Endothelial cell (in vitro differentiated cells): ENCODE data around the gene CEP20. TPM values are rescaled to one million over a fixed set of nuclear protein-coding genes. Genes with fewer than 3 reads are reported as not detected.

ENCODE experiments used
- DNase-seq: peaks from one replicate; pipeline ENCODE4 v3.0.0; 2021; ENCODE audit warnings: low spot score
- H3K27ac Mint-ChIP-seq: one replicate; pipeline ENCODE4 v1.8.0; 2021; ENCODE audit warnings: mixed read lengths, inconsistent platforms; ENCODE audit not compliant: unreplicated experiment
- H3K27me3 Mint-ChIP-seq: one replicate; pipeline ENCODE4 v1.8.0; 2021; ENCODE audit warnings: mild to moderate bottlenecking, moderate library complexity, mixed read lengths, inconsistent platforms; ENCODE audit not compliant: unreplicated experiment
- H3K36me3 Mint-ChIP-seq: one replicate; pipeline ENCODE4 v1.8.0; 2021; ENCODE audit warnings: mild to moderate bottlenecking, low read depth, mixed read lengths, inconsistent platforms; ENCODE audit not compliant: unreplicated experiment
- H3K4me1 Mint-ChIP-seq: one replicate; pipeline ENCODE4 v1.8.0; 2021; ENCODE audit warnings: mild to moderate bottlenecking, mixed read lengths, inconsistent platforms; ENCODE audit not compliant: unreplicated experiment
- H3K4me3 Mint-ChIP-seq: one replicate; pipeline ENCODE4 v1.8.0; 2021; ENCODE audit warnings: mild to moderate bottlenecking, mixed read lengths, inconsistent platforms; ENCODE audit not compliant: unreplicated experiment
- H3K9me3 Mint-ChIP-seq: one replicate; pipeline ENCODE4 v1.8.0; 2021; ENCODE audit warnings: mixed read lengths, inconsistent platforms; ENCODE audit not compliant: unreplicated experiment
- total RNA-seq: library from RNA; stranded (reverse); fragmentation: NEBNext Ultra II Directional; extraction: Animal tissue kit (Norgen Biotek cat#: 25700); gene quantifications from one replicate; pipeline ENCODE4 v1.2.1, GENCODE V29; 2021; ENCODE audit not compliant: unreplicated experiment
- TF ChIP-seq, protein P1 (sequence below): fragments of 200-600 bp; sonication (generic); IDR thresholded peaks from one replicate; pipeline ENCODE4 v1.5.0; 2021; ENCODE audit warnings: antibody characterized with exemption; ENCODE audit not compliant: unreplicated experiment

Gene CEP20
- total RNA-seq, 1 donor from 2014 or later = 16.1 TPM

DNA sequence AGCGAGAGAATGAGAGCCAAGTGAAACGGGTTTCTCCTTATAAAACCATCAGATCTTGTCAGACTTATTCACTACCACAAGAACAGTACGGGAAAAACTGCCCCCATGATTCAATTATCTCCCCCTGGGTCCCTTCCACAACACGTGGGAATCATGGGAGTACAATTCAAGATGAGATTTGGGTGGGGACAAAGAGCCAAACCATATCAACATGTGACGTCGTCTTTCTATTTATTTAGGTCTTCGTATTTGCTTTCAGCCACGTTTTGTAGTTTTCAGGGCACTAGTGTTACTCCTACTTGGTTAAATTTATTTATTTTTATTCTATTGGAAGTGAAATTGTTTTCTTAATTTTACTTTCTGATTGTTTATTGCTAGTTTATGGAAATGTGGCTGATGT, 27.9 kb upstream of the CEP20 start:
- no peaks in the 10 kb centered on the region for H3K36me3 Mint-ChIP-seq
- H3K27me3 Mint-ChIP-seq = no peaks in the 10 kb centered on the region
- no peak overlapping the region for H3K4me3 Mint-ChIP-seq
- no peaks in the 10 kb centered on the region for H3K9me3 Mint-ChIP-seq
- H3K27ac Mint-ChIP-seq = no peak overlapping the region
- H3K4me1 Mint-ChIP-seq = peaks cover 2% of the 10 kb centered on the region
- no peak for DNase-seq
- TF ChIP-seq, protein P1, sequence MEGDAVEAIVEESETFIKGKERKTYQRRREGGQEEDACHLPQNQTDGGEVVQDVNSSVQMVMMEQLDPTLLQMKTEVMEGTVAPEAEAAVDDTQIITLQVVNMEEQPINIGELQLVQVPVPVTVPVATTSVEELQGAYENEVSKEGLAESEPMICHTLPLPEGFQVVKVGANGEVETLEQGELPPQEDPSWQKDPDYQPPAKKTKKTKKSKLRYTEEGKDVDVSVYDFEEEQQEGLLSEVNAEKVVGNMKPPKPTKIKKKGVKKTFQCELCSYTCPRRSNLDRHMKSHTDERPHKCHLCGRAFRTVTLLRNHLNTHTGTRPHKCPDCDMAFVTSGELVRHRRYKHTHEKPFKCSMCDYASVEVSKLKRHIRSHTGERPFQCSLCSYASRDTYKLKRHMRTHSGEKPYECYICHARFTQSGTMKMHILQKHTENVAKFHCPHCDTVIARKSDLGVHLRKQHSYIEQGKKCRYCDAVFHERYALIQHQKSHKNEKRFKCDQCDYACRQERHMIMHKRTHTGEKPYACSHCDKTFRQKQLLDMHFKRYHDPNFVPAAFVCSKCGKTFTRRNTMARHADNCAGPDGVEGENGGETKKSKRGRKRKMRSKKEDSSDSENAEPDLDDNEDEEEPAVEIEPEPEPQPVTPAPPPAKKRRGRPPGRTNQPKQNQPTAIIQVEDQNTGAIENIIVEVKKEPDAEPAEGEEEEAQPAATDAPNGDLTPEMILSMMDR = no peak

DNA sequence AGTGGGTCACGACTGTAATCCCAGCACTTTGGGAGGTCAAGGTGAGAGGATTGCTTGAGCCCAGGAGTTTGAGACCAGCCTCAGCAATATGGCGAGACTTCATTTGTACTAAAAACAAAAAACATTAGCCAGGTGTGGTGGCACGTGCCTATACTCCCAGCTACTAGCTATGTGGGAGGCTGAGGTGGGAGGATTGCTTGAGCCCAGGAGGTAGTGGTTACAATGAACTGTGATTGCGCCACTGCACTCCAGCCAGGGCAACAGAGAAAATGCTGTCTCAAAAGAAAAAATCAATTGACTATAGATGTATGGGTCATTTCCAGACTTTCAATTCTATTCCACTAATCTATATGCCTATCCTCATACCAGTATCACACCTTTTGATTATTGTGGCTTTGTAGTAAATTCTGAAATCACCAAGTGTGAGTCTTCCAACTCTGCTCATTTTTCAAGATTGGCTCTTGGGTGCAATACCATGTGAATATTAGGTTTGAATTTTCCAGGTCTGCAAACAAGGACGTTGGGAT, 27.2 kb upstream of the CEP20 start:
- no peaks in the 10 kb centered on the region for H3K27me3 Mint-ChIP-seq
- H3K4me3 Mint-ChIP-seq = no peak overlapping the region
- peaks cover 2% of the 10 kb centered on the region for H3K4me1 Mint-ChIP-seq
- DNase-seq = no peak
- no peak overlapping the region for H3K27ac Mint-ChIP-seq
- H3K36me3 Mint-ChIP-seq = no peaks in the 10 kb centered on the region
- TF ChIP-seq, protein P1 = no peak
- H3K9me3 Mint-ChIP-seq = no peaks in the 10 kb centered on the region

DNA sequence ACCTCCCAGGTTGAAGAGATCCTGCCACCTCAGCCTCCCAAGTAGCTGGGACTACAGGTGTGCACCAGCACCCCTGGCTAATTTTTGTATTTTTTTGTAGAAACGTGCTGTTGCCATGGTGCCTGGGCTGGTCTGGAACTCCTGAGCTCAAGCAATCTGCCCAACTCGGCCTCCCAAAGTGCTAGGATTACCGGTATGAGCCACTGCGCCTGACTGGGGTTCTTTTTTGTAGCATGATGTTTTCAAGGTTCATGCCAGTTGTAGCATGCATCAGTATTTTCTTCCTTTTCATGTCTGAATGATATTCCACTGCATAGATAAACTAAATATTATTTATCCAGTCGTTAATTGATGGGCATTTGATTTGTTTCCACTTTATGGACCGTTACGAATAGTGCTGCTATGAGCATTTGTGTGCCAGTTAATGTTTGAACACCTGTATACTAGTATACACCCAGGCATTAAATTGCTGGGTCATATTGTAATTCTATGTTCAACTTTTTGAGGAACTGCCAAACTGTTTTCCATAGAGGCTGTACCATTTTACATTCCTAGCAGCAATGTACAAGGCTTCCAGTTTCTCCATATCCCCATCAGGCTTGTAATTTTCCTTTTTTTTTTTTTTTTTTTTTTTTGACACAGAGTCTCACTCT, 24.8 kb upstream of the CEP20 start:
- Mint-ChIP-seq H3K9me3 (no peaks in the 10 kb centered on the region), H3K27ac (no peak overlapping the region), H3K27me3 (no peaks in the 10 kb centered on the region), H3K4me3 (no peak overlapping the region), H3K4me1 (peaks cover 2% of the 10 kb centered on the region), H3K36me3 (no peaks in the 10 kb centered on the region)
- DNase-seq = no peak
- TF ChIP-seq, protein P1 = no peak

DNA sequence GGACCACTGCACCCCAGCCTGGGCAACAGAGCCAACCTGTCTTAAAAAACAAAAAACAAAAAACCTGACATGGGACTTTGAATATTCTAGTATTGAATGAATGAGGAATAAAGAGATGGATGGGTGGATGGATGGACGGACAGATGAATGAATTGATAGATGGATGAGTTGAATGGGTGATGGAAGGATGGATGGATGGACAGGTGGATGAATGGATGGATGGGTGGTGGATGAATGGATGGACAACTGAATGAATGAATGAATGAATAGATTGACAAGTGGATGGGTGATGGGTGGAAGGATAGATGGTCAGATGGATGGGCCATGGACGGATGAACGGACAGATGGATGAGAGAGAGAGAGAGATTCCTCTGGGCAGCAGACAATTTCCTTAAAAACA, 22.8 kb upstream of the CEP20 start:
- H3K27me3 Mint-ChIP-seq = peaks cover 3% of the 10 kb centered on the region
- no peak overlapping the region for H3K27ac Mint-ChIP-seq
- H3K9me3 Mint-ChIP-seq = no peaks in the 10 kb centered on the region
- H3K4me1 Mint-ChIP-seq = no peaks in the 10 kb centered on the region
- no peak for DNase-seq
- TF ChIP-seq, protein P1 = no peak
- no peaks in the 10 kb centered on the region for H3K36me3 Mint-ChIP-seq
- no peak overlapping the region for H3K4me3 Mint-ChIP-seq

DNA sequence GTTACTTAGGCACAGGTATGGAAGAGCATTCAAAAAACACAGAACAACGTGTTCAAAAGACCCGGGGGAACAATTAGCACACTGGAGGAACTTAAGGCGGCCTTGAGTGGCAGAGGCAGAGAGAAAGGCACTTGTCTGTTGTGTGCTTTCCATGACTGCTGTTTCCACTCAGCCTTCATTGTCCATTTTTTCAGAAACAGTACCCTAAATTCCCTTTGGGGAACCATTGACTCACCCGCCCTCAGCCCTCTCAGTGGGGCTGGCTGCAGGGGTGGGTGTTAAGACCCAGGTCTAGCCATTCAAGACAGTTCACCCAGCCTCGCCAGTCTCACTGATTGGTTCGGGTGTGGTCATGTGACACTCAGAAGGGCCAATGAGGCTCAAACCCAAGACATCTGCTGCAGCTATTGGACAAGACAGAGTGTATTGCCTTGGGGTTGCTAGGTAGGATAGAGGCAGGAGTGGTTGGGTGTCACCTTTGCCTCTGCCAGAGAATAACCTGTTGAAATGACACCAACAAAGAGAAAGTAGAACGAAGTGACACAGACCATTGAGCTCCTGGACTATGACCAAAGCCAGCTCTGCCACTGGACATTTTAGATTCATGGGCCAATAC, 19.6 kb upstream of the CEP20 start:
- no peak for DNase-seq
- Mint-ChIP-seq H3K4me3 (no peak overlapping the region), H3K27ac (no peak overlapping the region), H3K36me3 (no peaks in the 10 kb centered on the region), H3K27me3 (peaks cover 5% of the 10 kb centered on the region), H3K4me1 (no peaks in the 10 kb centered on the region), H3K9me3 (no peaks in the 10 kb centered on the region)
- TF ChIP-seq, protein P1 = no peak
